Omental fat pad (tissue), 4 donors: ENCODE measurements around the gene FBXO41. TPM values are rescaled to one million over a fixed set of nuclear protein-coding genes. Genes with fewer than 3 reads are reported as not detected.
"Not testable (repeated sequence)": the region's sequence is repeated elsewhere in the genome, so short reads cannot be mapped to it uniquely, and the experiment has no call there.

Experiments used
- ATAC-seq: fragments of 150-250 bp; one replicate; pipeline ENCODE4 v1.9.1; 2016; ENCODE audit warnings: mild to moderate bottlenecking, moderate library complexity; ENCODE audit not compliant: low FRiP score
- DNase-seq: peaks from one replicate; pipeline ENCODE4 v3.0.0-alpha.2; 2019; ENCODE audit warnings: low spot score
- CTCF ChIP-seq, 3 donors: fragments of 450-650 bp; IDR thresholded peaks; one replicate each; pipeline ENCODE4 v1.5.1; 2016 to 2017; ENCODE audit warnings: antibody characterized with exemption in 3 of 3, mild to moderate bottlenecking in 3 of 3, moderate library complexity in 2 of 3
- total RNA-seq, 4 donors: library from RNA; depleted of rRNA; stranded (reverse); fragments of >200 nt; gene quantifications; one replicate each; pipeline ENCODE4 v1.1.0, GENCODE V29; 2016

The FBXO41 gene
- total RNA-seq, 4 donors from 2014 or later = 1.1 to 3.1 (median 2.0) TPM

- no peak for TF ChIP-seq CTCF (IDR thresholded peaks at IDR 0.05)
- DNase-seq (no peak), ATAC-seq (no peak)
These were observed 18.0 kb downstream of the FBXO41 start for GRCh38 chr2:73266061-73266901.

GRCh38 chr2:73265298-73266060 is 18.8 kb downstream of the FBXO41 start:
- DNase-seq = no peak
- no peak for TF ChIP-seq CTCF (IDR thresholded peaks at IDR 0.05)
- no peak for ATAC-seq

GRCh38 chr2:73264783-73265182 is 19.5 kb downstream of the FBXO41 start:
- DNase-seq (no peak), ATAC-seq (no peak)
- TF ChIP-seq CTCF (IDR thresholded peaks at IDR 0.05) = no peak

- ATAC-seq (no peak), DNase-seq (no peak)
- no peak for TF ChIP-seq CTCF (IDR thresholded peaks at IDR 0.05)
These were observed 20.0 kb downstream of the FBXO41 start for GRCh38 chr2:73264332-73264606.

GRCh38 chr2:73263540-73264331 is 20.5 kb downstream of the FBXO41 start:
- no peak for ATAC-seq

GRCh38 chr2:73262691-73263429 is 21.4 kb downstream of the FBXO41 start:
- not testable (repeated sequence) for DNase-seq, ATAC-seq

More at GRCh38 chr2:73263540-73264331, 20.5 kb downstream of the FBXO41 start:
- no peak for DNase-seq
- no peak for TF ChIP-seq CTCF (IDR thresholded peaks at IDR 0.05)
